22Rv1 (cell line): Measurements from ENCODE around the gene ZSCAN18.

Source experiments
- H3K27ac ChIP-seq: fragments of 450-650 bp; 2 replicates; pipeline ENCODE4 v1.5.1; 2017
- ZFX ChIP-seq: fragments of 450-650 bp; IDR thresholded peaks from 2 replicates; pipeline ENCODE4 v1.6.1; 2017; ENCODE audit warnings: antibody characterized with exemption, borderline replicate concordance
- TF ChIP-seq, protein P1 (sequence below): fragments of 450-650 bp; IDR thresholded peaks from 2 replicates; pipeline ENCODE4 v1.5.1; 2017; ENCODE audit warnings: mild to moderate bottlenecking

Gene ZSCAN18

DNA sequence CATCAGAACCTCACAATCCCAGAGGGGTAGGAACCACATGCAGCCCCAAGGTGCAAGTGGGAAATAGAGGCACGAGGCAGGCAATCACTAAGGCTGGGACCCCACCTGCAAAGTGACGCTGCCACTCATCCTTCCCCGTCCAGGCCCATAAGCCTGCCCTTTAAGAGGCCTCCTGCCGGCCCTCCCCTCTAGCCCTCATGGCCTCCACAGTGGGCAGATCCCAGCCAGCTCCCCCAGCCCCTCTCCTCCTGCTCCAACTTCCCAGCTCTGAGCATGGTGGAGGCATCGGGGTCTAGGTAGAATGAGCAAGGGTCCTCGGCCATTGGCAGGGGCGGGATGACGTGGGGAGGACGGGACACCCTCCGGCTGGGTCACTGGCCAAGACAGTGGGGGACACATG, 2.7 kb downstream of the ZSCAN18 start:
- H3K27ac ChIP-seq, result no peak overlapping the region
- TF ChIP-seq, protein P1, sequence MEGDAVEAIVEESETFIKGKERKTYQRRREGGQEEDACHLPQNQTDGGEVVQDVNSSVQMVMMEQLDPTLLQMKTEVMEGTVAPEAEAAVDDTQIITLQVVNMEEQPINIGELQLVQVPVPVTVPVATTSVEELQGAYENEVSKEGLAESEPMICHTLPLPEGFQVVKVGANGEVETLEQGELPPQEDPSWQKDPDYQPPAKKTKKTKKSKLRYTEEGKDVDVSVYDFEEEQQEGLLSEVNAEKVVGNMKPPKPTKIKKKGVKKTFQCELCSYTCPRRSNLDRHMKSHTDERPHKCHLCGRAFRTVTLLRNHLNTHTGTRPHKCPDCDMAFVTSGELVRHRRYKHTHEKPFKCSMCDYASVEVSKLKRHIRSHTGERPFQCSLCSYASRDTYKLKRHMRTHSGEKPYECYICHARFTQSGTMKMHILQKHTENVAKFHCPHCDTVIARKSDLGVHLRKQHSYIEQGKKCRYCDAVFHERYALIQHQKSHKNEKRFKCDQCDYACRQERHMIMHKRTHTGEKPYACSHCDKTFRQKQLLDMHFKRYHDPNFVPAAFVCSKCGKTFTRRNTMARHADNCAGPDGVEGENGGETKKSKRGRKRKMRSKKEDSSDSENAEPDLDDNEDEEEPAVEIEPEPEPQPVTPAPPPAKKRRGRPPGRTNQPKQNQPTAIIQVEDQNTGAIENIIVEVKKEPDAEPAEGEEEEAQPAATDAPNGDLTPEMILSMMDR, result no peak
- TF ChIP-seq ZFX, result no peak

- H3K27ac ChIP-seq, result no peak overlapping the region
- TF ChIP-seq ZFX, result no peak
- TF ChIP-seq, protein P1, result no peak
These were observed 5.0 kb downstream of the ZSCAN18 start for GRCh38 chr19:58093071-58093470.

DNA sequence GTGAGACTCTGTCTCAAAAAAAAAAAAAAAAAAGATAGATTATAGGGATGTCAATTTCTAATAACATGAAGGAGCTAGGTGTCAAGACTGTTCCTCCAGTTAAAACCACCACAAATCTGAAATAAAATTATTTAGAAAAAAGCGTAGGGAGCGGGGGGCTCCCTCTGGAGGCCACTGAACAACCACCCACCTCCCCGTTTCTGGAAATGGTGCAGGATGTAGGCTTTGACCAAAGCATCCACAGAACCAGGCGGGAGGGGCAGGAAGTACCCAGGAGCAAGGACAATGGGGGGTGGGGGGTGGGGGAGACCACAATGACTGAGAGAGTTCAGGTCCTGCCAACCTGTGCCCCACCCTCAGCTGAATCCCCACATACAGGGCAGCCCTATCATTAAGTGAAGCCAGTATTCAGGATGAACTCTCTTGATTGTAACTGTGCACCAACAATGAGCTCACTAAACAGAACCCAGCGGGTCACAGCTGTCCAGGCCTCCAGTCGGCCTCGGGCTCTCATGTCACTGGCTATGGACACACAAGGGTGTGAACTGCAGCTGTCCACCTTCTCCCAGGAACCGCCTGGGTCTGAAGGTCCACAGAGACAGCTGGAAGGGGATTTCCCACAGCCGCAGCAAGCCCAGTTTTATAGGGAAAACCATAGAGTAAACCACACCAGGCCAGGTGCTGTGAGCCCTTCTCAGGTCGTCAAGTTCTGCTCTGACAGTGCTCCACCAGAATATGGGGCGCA, 6.6 kb downstream of the ZSCAN18 start:
- H3K27ac ChIP-seq, result no peak overlapping the region

GRCh38 chr19:58089846-58090245, 8.2 kb downstream of the ZSCAN18 start:
- TF ChIP-seq, protein P1, result no peak
- TF ChIP-seq ZFX, result no peak

More for the DNA sequence above, 6.6 kb downstream of the ZSCAN18 start:
- TF ChIP-seq, protein P1, result no peak
- TF ChIP-seq ZFX, result no peak

GRCh38 chr19:58088521-58089052, 9.4 kb downstream of the ZSCAN18 start:
- TF ChIP-seq, protein P1, result no peak
- TF ChIP-seq ZFX, result no peak
- no peak overlapping the region for H3K27ac ChIP-seq

More at GRCh38 chr19:58089846-58090245, 8.2 kb downstream of the ZSCAN18 start:
- H3K27ac ChIP-seq, result no peak overlapping the region

GRCh38 chr19:58086825-58087710, 11.0 kb downstream of the ZSCAN18 start:
- no peak overlapping the region for H3K27ac ChIP-seq
- TF ChIP-seq, protein P1, result no peak
- no peak for TF ChIP-seq ZFX
